DMS153 treated with DMSO at 0.1 percent for 48 hours (cell line): ENCODE data around the gene GRP.
"Not testable (repeated sequence)": the region's sequence is repeated elsewhere in the genome, so short reads cannot be mapped to it uniquely, and the experiment has no call there.

Experiments
- DNase-seq: peaks from one replicate; lab custom pipeline; 2025; ENCODE audit not compliant: unreplicated experiment; lab: John Stamatoyannopoulos, UW

GRP gene

DNA sequence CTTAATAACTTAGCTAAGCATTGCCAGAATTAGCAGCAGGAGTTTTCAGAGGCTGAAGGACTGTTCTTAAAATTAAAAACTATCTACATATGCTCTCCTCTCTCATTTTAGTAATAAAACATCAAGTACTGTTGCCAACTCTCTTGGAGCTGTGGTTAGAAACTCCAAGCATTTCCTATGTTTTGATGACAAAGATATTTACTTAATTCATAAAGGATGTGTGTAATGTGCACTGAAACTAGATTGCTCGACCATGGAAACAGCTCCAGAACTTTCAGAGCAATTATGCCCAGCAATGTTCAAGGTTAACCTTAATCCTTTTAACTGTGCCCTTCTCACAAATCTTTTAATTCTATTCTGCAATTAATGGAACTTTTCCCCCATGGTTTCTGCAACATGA is 8.4 kb downstream of the GRP start:
- no peak for DNase-seq

DNA sequence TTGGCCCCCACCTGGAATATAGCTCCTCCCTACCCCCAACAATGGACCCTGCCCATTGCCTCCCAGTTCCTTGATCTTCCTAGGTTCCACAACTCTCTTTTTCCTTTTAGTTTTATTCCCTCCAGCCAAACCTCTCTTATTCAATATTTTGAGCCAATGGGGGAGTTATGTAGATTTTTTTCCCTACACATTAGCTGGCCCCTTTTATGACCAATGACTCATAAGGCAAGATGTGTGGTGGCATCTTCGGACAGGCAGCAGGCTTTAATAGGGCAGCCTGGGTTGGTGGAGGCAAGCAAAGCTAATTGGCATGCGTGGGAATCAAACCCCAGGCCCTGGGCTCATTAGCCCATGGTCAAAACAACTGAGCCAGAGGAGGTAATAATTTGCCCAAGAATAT is 9.2 kb downstream of the GRP start:
- no peak for DNase-seq

DNA sequence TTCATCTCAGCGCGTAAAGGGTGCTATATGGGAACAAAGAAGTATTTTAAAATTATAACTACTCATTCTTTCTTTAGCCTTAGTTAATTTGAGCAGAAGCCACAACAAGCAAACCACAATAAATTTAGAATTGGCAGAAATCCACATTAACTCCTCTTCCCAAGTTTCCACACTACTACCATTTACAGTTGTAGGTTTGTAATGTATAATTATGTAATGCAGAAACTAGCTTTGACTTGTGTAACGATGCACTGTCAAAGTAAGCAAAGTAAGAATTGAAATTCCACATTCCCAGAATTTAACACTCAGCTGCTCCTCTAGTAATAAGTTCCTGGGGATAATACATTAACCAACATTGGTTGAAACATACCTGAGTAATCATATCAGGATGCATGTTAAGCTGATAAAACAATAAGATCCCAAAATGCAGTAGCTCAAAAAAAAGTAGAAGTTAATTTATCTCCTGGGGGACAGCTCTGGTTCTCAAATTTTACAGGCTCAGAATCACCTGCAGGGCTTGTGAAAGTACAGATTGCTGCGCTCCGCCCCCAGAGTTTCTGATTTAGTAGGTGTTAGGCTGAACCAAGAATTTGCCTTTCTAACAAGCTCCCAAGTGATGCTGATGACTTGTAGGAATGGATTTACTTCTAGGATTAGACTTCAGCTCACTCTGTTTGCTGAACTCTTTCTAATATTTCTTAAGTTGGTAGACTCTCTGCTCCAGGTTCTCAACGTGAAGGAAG is 9.9 kb downstream of the GRP start:
- no peak for DNase-seq

DNA sequence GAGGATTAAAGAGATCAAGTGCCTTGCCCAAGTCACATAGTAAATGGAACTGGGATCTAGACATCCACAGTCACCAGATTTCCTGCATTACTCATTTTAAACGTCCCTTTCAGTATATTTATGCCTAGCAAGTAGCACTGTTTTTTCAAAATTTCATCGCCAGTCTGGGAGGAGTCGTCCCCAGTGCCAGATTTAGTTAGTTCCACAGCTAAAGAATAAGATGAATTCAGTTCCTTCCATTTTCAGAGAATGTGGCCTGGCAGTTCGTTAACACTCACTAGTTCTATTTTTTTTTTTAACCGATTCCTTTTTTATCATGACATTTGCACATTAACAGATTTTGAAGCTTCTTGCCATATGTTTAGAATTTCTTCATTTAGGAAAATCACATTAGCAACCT is 11.2 kb downstream of the GRP start:
- no peak for DNase-seq

DNA sequence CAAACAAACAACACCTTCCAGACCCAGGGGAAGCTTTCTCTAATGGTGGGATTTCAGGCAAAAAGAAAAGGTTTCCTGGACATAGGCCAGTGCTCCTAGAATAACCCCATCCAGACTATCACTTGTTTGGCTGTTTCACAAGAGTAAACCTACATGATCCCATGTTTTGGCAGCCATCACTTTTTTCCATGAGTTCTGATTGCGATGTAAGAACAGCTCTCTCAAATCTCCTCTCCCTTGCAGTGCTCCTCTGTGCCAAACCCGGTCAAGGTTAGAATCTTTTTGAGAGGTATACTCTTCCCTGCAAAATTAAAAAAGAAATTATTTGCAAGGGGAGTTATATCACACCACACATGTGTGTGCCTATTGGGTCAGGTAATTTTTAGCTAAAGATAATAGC is 11.9 kb downstream of the GRP start:
- no peak for DNase-seq

DNA sequence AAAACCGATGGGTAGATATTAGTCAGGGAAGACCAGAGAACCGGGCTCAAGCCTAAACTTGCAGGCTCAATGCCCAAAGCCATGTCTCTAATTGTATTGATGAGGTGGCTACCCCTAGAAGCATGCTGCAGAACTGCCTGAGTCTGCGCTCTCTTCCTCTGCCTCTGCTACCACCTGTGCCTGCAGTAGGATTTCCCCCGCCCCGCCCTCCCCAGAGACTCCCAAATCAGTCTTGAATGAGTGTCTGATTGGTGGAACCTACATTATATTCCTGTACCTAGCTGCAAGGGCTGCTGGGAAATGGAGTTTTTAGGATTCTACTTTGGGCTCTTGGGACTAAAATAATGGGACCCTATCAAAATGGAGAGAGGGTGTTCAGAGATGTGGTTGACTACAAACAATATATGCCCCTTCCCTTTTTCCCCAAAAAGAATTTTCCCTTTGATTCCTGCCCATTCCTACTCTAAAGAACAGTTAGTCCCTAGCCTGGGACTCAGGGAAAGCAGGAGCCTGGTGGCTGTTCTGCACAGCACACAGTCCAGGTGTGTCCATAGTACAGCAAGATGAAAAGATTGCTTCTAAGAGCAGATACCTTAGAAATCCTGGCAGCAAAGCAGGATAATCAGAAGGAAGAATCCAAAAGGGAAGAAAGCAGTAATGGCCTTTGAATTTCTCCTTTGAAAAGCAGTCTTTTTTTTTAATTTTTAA is 12.5 kb downstream of the GRP start:
- peak; percentile 68 for DNase-seq

DNA sequence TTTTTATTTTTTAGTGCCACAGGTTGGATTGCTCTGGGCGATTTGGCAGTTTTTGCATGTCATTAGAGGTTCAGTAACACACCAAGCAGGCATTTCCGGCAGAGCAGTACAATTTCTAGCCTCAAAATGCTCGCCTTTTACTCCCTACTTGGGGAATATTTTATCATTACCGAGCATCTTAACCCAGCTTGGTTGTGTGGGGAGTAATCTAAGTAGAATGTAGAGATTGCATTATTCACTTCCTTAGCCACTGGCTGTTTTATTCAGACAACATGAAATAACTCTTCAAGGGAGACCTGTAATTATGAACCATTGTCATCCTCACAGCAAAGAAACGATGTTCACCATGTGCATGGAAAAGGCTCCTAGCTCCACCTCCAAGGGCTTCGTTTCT is 13.1 kb downstream of the GRP start:
- no peak for DNase-seq

DNA sequence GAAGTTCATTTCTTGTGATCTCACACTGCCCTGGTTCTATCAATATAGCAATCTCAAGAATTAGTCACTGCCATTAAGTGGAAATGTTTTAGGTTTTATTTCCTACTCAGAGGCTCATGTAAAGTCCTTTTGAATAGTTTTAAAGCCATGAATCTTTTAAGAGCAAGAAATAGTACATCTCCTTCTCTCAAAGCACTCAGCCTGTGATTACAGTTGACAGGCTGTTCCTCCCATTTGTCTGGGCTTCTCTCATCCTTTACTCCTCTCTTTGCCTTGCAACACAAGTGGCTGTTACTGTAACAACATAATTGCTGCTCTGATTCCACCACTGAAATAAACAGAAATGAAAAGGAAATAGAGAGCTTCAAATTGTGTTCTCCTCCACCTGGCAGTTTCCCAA is 18.4 kb downstream of the GRP start:
- peak; percentile 48 for DNase-seq

DNA sequence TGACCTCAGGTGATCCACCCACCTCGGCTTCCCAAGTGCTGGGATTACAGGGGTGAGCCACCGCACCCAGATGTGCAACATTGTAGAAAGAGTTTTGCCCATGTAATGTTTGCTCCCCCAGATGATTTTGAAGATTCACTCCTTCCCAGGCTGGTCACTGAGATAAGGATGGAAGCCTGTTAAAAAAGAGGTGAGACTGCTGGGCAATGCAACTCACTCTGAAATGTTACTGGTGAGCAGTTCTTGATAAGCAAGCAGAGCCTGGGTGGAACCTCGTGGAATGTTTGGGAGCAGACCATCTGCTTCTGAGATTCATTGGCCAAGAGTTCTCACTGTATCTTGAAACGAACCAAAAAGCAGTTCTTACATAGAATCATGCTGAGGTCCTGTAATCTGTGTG is 19.7 kb downstream of the GRP start:
- no peak for DNase-seq

DNA sequence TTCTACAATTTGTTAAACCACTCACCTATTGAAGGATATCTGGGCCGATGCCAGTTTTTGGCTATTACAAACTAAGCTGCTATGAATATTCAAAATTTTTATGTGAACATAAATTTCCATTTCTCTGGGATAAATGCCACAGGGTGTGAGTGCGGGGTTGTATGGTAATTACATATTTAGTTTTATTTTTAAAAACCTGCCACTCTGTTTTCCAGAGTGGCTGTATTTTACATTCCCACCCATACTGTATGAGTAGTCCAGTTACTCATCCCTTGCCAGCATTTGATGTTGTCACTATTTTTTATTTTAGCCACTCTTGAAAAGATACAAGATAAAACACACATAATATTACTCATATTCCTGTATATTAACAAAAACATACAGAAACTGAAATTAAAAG is 22.9 kb downstream of the GRP start:
- no peak for DNase-seq

DNA sequence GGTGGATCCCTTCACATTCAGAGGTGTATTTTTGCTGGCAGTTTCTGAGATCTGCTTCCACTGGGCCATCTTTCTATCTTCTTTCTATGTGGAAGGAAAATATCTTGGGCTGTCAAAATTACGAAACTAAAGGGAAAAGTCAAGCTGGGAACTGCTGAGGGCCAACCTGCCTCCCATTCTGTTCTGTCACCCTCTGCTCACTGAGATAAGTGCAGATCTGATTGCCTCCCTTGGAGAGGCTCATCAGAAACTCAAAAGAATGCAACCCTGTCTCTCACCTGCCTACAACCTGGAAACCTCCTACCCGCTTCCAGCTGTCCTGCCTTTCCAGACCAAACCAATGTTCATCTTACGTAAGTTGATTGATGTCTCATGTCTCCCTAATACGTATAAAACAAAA is 26.8 kb downstream of the GRP start:
- no peak for DNase-seq

DNA sequence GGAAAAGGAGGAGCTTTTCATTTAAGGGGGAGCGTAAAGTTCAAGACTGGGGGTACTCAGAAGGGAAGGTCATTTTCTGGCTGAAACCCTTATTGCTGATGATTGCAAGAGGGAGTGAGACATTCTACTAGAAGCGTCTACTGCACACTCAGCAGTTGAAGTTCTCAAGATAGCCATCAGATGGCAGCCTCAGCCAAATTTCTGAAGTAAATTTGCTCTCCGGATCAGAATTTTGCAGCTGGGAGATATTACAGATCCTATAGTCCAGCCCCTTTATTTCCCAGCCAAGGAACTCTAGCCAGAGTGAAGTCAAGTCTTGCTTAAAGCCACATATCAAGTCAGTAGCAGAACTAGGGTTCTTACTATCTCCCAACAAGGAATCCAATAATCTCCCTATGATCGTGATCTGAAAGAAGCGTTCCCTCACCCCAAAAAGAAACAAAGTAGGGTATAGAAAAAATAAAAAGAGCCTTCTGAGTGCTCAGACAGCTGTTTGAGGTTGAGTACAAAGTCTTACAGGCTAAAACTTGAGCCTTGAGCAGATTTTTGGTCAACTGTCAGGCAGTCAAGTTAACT is 29.3 kb downstream of the GRP start:
- peak; percentile 71 for DNase-seq

DNA sequence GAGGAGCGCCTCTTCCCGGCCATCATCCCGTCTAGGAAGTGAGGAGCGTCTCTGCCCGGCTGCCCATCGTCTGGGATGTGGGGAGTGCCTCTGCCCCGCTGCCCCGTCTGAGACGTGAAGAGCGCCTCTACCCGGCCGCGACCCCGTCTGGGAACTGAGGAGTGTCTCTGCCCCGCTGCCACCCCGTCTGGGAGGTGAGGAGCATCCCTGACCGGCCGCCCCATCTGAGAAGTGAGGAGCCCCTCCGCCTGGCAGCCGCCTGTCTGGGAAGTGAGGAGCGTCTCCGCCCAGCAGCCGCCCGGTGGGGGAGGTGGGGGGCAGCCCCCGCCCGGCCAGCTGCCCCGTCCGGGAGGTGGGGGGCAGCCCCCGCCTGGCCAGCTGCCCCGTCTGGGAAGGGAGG is 35.5 kb downstream of the GRP start:
- not testable (repeated sequence) for DNase-seq

DNA sequence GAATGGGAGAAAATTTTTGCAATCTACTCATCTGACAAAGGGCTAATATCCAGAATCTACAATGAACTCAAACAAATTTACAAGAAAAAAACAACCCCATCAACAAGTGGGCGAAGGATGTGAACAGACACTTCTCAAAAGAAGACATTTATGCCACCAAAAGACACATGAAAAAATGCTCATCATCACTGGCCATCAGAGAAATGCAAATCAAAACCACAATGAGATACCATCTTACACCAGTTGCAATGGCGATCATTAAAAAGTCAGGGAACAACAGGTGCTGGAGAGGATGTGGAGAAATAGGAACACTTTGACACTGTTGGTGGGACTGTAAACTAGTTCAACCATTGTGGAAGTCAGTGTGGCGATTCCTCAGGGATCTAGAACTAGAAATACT is 41.9 kb downstream of the GRP start:
- DNase-seq = not testable (repeated sequence)

DNA sequence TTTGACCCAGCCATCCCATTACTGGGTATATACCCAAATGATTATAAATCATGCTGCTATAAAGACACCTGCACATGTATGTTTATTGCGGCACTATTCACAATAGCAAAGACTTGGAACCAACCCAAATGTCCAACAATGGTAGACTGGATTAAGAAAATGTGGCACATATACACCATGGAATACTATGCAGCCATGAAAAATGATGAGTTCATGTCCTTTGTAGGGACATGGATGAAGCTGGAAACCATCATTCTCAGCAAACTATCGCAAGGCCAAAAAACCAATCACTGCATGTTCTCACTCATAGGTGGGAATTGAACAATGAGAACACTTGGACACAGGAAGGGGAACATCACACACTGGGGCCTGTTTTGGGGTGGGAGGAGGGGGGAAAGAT is 42.3 kb downstream of the GRP start:
- not testable (repeated sequence) for DNase-seq

DNA sequence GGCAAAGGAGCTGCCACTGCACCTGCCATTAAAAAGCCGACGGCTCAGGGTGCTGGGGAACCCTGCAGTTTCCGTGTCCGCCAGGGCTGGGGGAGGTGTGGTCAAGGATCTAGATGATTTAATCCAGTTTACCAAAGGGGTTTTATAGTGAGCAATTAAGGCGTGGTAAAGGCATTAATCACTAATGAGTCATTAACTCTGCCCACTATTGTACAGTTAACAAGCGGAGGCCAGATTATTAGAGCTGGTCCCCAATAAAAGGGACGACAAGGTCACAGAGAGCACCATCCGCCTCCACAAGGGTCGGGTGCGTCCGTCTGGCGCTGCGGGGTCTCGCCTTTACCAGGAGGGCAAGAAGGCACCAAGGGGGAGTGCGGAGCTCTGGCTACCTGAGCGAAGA is 43.7 kb downstream of the GRP start:
- no peak for DNase-seq

DNA sequence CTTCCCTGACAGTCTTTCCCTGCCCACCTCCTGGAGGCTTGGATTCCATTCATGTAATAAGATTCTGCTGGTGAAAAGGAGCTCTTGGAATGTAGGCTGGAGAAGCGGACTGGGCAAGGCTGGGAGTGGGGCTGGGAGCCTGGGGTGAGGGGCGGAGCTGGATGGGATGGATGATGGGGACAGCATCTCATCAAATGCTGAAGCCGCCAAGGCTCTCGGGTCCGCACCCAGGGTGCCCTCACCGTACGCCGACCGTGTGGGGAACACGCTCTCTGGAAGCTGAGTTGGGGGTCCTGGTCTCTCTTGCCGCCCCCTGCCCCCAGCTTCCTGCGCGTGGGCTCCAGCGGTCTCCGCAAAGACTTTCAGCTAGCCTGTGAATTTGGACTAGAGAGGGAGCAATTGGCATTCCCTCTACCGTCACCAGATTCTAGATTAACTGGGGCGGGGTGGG is 44.2 kb downstream of the GRP start:
- no peak for DNase-seq

DNA sequence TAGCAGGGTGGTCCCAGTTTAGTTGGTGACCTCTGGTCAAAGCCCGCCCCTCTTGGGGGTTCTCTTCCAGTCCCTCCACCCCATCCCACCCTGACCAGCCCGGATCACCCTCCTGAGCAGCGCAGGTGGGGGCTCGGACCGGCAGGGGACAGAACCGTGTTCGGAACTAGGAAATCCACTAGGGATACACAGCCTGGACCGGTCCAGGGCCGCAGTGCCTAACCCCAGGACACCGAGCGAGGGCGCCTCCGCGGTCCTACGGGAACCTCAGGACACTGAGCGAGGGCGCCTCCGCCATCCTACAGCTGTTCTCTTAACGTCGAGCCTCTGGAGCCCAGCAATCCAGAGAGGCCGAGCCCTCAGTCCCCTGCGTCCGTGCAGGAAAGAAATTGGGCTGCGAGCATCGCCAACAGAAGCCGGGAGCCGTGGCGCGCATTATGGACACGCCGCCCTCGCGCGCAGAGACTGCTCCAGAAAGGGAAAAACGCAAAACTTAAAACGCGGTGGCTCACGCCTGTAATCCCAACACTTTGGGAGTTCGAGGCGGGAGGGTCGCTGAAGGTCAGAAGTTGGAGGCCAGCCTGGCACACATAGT is 44.8 kb downstream of the GRP start:
- DNase-seq = no peak

DNA sequence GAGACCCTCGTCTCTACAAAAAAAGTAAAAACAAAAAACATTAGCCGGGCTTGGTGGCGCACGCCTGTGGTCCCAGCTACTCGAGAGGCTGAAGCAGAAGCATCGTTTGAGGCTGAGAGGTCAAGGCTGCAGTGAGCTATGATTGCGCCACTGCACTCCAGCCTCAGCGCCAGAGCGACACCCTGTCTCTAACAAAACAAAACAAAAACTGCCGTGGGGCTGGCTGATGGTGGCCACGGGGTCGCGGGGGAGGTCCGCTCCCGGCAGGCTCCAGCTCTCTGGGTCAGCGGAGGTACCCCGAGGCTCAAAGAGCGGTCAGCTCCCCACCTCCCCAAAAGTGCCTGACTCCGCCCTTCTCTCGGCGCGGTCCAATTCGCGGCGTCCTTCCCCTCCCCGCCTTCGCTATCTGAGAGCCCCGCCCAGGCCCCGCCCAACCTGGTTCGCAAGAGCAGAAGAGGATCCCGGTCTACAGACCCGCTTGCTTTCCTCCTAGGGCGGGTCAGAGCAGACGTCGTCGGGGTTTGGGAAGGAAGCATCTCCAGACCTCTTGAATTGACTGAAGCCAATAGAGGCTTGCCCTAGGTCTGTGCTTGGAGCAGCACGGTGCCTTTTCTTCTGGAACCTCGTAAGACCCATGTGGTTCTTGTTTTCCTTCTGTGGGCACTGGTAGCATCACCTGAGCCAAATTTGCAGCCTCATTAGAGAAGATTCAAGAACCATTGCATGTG is 45.5 kb downstream of the GRP start:
- DNase-seq = peak; percentile 41

DNA sequence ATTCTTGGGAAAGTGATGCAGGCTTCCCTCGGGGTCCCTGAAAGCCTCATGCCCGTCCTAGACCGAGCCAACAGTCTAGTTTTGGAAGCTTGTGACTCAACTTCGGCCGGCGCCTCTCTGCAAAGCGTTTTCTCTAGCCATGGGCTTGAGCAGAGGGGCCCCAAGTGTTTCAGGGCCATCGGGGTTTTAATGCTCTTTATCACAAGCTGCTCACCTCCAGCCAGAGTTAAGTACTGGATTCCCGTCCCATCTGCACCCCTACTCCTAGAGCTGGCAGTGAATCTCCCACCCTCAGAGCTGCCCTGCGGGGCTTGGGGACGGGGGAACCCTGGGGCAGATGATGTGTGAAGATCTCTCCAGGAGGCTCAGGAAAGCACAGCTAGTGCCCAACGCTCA is 46.0 kb downstream of the GRP start:
- DNase-seq = no peak

DNA sequence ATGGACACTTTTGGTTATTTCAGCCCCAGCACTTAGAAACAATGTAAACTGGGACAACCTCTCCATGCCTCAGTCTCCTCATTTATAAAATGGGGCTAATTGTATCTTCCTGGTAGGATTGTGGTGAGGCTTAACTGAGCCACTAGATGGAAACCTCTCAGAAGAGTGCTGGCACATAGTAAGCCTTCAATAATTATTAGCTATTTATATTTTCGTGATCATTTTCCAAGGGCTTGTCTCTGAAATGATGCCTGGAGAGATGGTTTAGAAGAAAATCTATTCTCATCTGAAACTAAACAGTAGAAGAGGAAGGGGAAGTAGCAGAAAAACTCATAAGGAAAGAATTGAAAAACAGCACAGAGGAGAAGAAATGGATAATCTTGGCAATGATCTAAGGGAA is 46.5 kb downstream of the GRP start:
- no peak for DNase-seq
